Hepatocyte (in vitro differentiated cells): ENCODE results near the gene MRPL27. TPM values are rescaled to one million over a fixed set of nuclear protein-coding genes. Genes with fewer than 3 reads are reported as not detected.

Experiments
- DNase-seq: peaks from one replicate; pipeline ENCODE4 v3.0.0-alpha.2; 2016; ENCODE audit warnings: low spot score
- H2AFZ ChIP-seq: fragments of 200-600 bp; sonication (generic); 2 replicates; pipeline ENCODE4 v1.6.0; 2016; ENCODE audit warnings: antibody characterized with exemption, mild to moderate bottlenecking
- H3K27ac ChIP-seq: fragments of 200-600 bp; sonication (generic); 2 replicates; pipeline ENCODE4 v1.5.1; 2016; ENCODE audit warnings: mild to moderate bottlenecking
- H3K27me3 ChIP-seq: fragments of 200-600 bp; sonication (generic); 2 replicates; pipeline ENCODE4 v1.6.1; 2016
- H3K36me3 ChIP-seq: fragments of 200-600 bp; sonication (generic); replicated peaks from 2 replicates; pipeline ENCODE4 v1.5.1; 2016; ENCODE audit warnings: low read depth; ENCODE audit not compliant: insufficient read depth
- H3K4me1 ChIP-seq: fragments of 200-600 bp; sonication (generic); 2 replicates; pipeline ENCODE4 v1.5.1; 2016; ENCODE audit warnings: mild to moderate bottlenecking, moderate library complexity; ENCODE audit not compliant: insufficient read depth
- H3K4me2 ChIP-seq: fragments of 200-600 bp; sonication (generic); 2 replicates; pipeline ENCODE4 v1.6.0; 2016
- H3K4me3 ChIP-seq: fragments of 200-600 bp; sonication (generic); 2 replicates; pipeline ENCODE4 v1.5.1; 2016; ENCODE audit warnings: mild to moderate bottlenecking
- H3K79me2 ChIP-seq: fragments of 200-600 bp; sonication (generic); 2 replicates; pipeline ENCODE4 v1.6.0; 2017; ENCODE audit warnings: mild to moderate bottlenecking
- H3K9me2 ChIP-seq: fragments of 200-600 bp; sonication (generic); replicated peaks from 2 replicates; pipeline ENCODE4 v1.6.0; 2017; ENCODE audit warnings: mild to moderate bottlenecking; ENCODE audit not compliant: insufficient read depth
- H3K9me3 ChIP-seq: fragments of 200-600 bp; sonication (generic); 2 replicates; pipeline ENCODE4 v1.5.1; 2016; ENCODE audit warnings: low read depth, mild to moderate bottlenecking
- H4K20me1 ChIP-seq: fragments of 200-600 bp; sonication (generic); 2 replicates; pipeline ENCODE4 v1.6.0; 2016; ENCODE audit warnings: mild to moderate bottlenecking; ENCODE audit not compliant: insufficient read depth, poor library complexity, severe bottlenecking
- EZH2 ChIP-seq: fragments of 200-600 bp; sonication (generic); IDR thresholded peaks from 2 replicates; pipeline ENCODE4 v1.6.1; 2016; ENCODE audit warnings: antibody characterized with exemption, mild to moderate bottlenecking, borderline replicate concordance
- EZH2phosphoT487 ChIP-seq: fragments of 200-600 bp; sonication (generic); IDR thresholded peaks from one replicate; pipeline ENCODE4 v1.6.1; 2018; ENCODE audit warnings: antibody characterized with exemption, mild to moderate bottlenecking, low read depth, moderate library complexity; ENCODE audit not compliant: unreplicated experiment, severe bottlenecking
- WGBS: methylation state at CpG from one replicate; pipeline ENCODE4 v1.1.6; 2016; ENCODE audit warnings: low lambda C conversion rate; ENCODE audit errors: missing lambda C conversion rate; 5-methylcytosine and 5-hydroxymethylcytosine counted together
- polyA plus RNA-seq: library from polyadenylated mRNA; unstranded; fragments of >200 nt; fragmentation: Nextera tagmentation; extraction: Ambion mirVana; gene quantifications from 2 replicates; pipeline ENCODE4 v1.2.1, GENCODE V29; 2016
- total RNA-seq: library from RNA; depleted of rRNA; stranded (reverse); fragments of >200 nt; gene quantifications from 2 replicates; pipeline ENCODE4 v1.2.3, GENCODE V29; 2014
- TF ChIP-seq, protein P1 (sequence below): fragments of 200-600 bp; sonication (generic); IDR thresholded peaks from 2 replicates; pipeline ENCODE4 v1.5.1; 2016; ENCODE audit warnings: antibody characterized with exemption, mild to moderate bottlenecking; ENCODE audit not compliant: poor library complexity

Gene MRPL27
- total and polyA plus RNA-seq, 2 experiments from 2014 or later = 83.0 to 139 TPM

DNA sequence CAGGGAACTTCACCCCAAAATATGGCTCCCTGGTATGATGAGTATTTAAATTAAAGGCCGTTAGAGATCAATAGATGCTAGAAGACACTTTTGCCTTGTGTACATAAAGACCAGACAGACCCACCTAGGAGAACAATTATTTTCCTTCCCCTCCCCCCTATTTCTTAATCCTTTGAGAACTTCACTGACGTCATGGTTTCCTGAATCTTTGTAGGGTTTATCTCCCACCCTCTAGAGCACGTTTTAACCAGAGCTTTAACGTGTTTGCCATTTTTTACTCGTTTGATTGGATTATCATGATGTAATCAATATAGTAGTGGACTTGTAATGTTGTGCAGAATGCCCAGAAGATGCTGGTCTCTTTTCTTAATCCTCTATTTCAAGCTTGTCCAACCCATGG, 49.9 kb downstream of the MRPL27 start:
- no peak overlapping the region for H3K4me3 ChIP-seq
- H4K20me1 ChIP-seq = no peaks in the 10 kb centered on the region
- H3K36me3 ChIP-seq = no peaks in the 10 kb centered on the region
- DNase-seq = no peak
- 48% methylated on average over 5 of the region's 5 CpGs for WGBS
- TF ChIP-seq, protein P1, sequence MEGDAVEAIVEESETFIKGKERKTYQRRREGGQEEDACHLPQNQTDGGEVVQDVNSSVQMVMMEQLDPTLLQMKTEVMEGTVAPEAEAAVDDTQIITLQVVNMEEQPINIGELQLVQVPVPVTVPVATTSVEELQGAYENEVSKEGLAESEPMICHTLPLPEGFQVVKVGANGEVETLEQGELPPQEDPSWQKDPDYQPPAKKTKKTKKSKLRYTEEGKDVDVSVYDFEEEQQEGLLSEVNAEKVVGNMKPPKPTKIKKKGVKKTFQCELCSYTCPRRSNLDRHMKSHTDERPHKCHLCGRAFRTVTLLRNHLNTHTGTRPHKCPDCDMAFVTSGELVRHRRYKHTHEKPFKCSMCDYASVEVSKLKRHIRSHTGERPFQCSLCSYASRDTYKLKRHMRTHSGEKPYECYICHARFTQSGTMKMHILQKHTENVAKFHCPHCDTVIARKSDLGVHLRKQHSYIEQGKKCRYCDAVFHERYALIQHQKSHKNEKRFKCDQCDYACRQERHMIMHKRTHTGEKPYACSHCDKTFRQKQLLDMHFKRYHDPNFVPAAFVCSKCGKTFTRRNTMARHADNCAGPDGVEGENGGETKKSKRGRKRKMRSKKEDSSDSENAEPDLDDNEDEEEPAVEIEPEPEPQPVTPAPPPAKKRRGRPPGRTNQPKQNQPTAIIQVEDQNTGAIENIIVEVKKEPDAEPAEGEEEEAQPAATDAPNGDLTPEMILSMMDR = no peak
- TF ChIP-seq EZH2phosphoT487 (no peak), EZH2 (no peak)
- no peak overlapping the region for H3K27ac ChIP-seq
- H3K9me3 ChIP-seq = no peaks in the 10 kb centered on the region
- no peaks in the 10 kb centered on the region for H3K4me1 ChIP-seq
- H2AFZ ChIP-seq = no peak overlapping the region
- H3K79me2 ChIP-seq = no peaks in the 10 kb centered on the region
- no peaks in the 10 kb centered on the region for H3K27me3 ChIP-seq
- no peak overlapping the region for H3K4me2 ChIP-seq
- H3K9me2 ChIP-seq = no peaks in the 10 kb centered on the region

DNA sequence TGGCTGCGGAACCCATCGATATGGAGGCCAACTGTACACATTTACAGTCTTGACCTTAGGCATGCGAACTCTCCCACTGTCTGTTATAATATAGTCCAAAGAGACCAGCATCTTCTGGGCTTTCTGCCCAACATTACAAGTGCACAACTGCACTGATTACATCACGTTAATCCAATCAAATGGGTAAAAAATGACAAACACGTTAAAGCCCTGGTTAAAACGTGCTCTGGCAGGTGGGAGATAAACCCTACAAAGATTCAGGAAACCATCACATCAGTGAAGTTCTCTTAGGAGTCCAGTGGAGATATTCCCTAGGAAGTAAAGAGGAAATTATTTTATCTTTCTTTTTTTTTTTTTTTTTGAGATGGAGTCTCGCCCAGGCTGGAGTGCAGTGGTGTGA, 50.7 kb downstream of the MRPL27 start:
- H3K9me3 ChIP-seq = no peaks in the 10 kb centered on the region
- no peak for DNase-seq
- no peak overlapping the region for H2AFZ ChIP-seq
- H3K4me2 ChIP-seq = no peak overlapping the region
- 78% methylated on average over 7 of the region's 7 CpGs for WGBS
- no peaks in the 10 kb centered on the region for H3K79me2 ChIP-seq
- H3K9me2 ChIP-seq = no peaks in the 10 kb centered on the region
- no peaks in the 10 kb centered on the region for H3K4me1 ChIP-seq
- no peak overlapping the region for H3K27ac ChIP-seq
- no peaks in the 10 kb centered on the region for H3K36me3 ChIP-seq
- H4K20me1 ChIP-seq = no peaks in the 10 kb centered on the region
- H3K27me3 ChIP-seq = no peaks in the 10 kb centered on the region
- TF ChIP-seq, protein P1 = no peak
- no peak for TF ChIP-seq EZH2
- TF ChIP-seq EZH2phosphoT487 = no peak
- no peak overlapping the region for H3K4me3 ChIP-seq

DNA sequence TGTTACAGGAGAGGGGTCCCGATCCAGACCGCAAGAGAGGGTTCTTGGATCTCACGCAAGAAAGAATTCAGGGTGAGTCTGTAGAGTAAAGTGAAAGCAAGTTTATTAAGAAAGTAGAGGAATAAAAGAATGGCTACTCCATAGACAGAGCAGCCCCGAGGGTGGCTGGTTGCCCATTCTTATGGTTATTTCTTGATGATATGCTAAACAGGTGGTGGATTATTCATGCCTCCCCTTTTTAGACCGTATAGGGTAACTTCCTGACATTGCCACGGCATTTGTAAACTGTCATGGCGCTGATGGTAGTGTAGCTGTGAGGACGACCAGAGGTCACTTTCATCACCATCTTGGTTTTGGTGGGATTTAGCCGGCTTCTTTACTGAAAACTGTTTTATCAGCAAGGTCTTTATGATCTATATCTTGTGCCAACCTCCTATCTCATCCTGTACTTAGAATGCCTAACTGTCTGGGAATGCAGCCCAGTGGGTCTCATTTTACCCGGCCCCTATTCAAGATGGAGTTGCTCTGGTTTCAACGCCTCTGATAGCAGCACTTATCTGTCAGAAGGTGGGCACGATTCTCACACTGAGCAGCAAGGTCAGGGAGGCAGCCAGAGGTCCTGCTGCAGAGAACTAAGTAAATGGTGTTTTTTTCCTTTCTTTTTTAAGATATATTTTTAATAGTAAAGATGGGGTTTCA, 53.5 kb downstream of the MRPL27 start:
- Histone ChIP-seq H4K20me1 (no peaks in the 10 kb centered on the region), H3K9me2 (no peaks in the 10 kb centered on the region), H3K27ac (peak overlapping the region; percentile 55), H3K4me3 (no peak overlapping the region), H3K27me3 (no peaks in the 10 kb centered on the region), H3K36me3 (no peaks in the 10 kb centered on the region), H2AFZ (no peak overlapping the region), H3K79me2 (no peaks in the 10 kb centered on the region), H3K4me2 (peak overlapping the region; percentile 56), H3K9me3 (no peaks in the 10 kb centered on the region), H3K4me1 (no peaks in the 10 kb centered on the region)
- TF ChIP-seq EZH2phosphoT487 (no peak), EZH2 (no peak)
- TF ChIP-seq, protein P1 = no peak
- no peak for DNase-seq
- 65% methylated on average over 12 of the region's 12 CpGs for WGBS
